IPS-15b (cell line): ENCODE data around the gene C17orf67.

Source experiments
- H3K27me3 ChIP-seq: one replicate; pipeline ENCODE4 v1.6.1; 2013; ENCODE audit warnings: low read length; ENCODE audit not compliant: control insufficient read depth, insufficient read depth
- H3K36me3 ChIP-seq: one replicate; pipeline ENCODE4 v1.6.1; 2013; ENCODE audit warnings: low read length; ENCODE audit not compliant: control insufficient read depth, insufficient read depth
- H3K4me1 ChIP-seq: one replicate; pipeline ENCODE4 v1.6.1; 2013; ENCODE audit warnings: mild to moderate bottlenecking, low read length; ENCODE audit not compliant: control insufficient read depth, insufficient read depth
- H3K4me3 ChIP-seq: one replicate; pipeline ENCODE4 v1.5.1; 2013; ENCODE audit warnings: low read depth, low read length
- H3K9ac ChIP-seq: one replicate; pipeline ENCODE4 v1.6.1; 2013; ENCODE audit warnings: low read depth, mild to moderate bottlenecking, low read length
- H3K9me3 ChIP-seq: one replicate; pipeline ENCODE4 v1.6.1; 2013; ENCODE audit warnings: mild to moderate bottlenecking, low read length; ENCODE audit not compliant: control insufficient read depth, insufficient read depth

C17orf67 gene

DNA sequence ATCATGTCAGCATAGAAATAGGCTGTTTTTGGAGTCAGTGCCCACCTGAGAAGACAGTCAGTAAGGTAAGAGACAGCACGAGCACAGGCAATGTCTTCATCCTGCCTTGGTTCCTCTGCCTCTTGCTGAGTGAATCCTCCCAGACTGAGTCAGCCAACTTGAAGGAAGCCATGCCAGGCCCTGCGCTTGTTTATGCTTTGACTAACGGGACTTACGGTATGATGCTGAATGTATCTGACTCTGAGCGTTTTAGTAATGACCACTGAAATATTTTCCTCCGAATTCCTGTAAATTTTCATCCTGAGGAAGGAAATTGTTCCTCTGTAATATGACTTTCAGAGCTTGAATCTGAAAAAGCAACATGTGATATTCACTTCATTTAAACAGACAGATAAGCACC, 18.0 kb downstream of the C17orf67 start:
- Histone ChIP-seq H3K27me3 (peaks cover 2% of the 10 kb centered on the region), H3K4me1 (peaks cover 2% of the 10 kb centered on the region), H3K36me3 (no peaks in the 10 kb centered on the region), H3K4me3 (no peak overlapping the region), H3K9ac (no peak overlapping the region), H3K9me3 (no peaks in the 10 kb centered on the region)

DNA sequence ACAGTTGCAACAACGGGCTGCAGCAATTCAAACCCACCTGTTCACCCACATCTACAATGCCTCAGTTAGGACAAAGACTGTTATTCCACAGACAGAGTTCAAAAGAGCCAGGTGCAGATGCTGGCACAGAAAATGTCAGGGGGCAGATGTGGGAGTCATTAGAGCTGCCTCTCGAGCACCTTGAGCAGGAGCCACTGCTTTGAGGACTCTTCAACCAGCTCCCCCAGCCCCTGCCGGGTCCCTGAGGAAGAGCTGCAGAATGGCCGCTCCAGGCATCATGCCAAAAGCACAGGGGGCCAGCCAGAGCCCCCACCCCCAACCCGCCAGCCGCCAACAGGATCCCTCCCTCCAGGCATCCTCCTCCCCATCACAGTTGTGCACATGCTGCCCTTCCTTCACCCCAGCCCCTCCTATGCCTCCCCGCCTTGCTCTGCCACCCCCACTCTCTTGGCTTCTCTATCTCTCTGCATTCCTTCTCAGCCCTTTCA, 20.8 kb downstream of the C17orf67 start:
- no peak overlapping the region for H3K9ac ChIP-seq
- H3K9me3 ChIP-seq: no peaks in the 10 kb centered on the region
- H3K4me1 ChIP-seq: peaks cover 2% of the 10 kb centered on the region
- no peak overlapping the region for H3K4me3 ChIP-seq
- peaks cover 2% of the 10 kb centered on the region for H3K27me3 ChIP-seq
- H3K36me3 ChIP-seq: no peaks in the 10 kb centered on the region

- H3K9me3 ChIP-seq: no peaks in the 10 kb centered on the region
Measured at GRCh38 chr17:56810891-56811775, 22.6 kb downstream of the C17orf67 start.

DNA sequence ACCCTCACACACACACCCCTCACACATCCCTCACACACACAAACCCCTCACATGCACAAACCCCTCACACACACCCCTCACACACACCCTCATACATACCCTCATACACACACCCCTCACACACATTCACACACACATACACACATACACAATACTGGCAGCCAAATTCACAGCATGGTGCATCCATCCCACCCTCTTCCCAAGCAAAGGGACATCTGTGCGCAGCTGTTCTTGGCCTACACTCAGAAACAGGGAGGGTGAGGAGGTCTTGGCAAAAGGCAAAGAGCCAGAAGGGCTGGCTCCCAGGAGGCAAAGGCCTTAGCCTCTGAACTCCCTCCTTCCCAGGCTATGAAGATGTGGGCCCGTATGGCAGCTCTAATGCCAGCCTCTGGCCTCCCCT, 23.4 kb downstream of the C17orf67 start:
- H3K36me3 ChIP-seq: no peaks in the 10 kb centered on the region
- H3K9me3 ChIP-seq: no peaks in the 10 kb centered on the region
- no peak overlapping the region for H3K9ac ChIP-seq
- no peak overlapping the region for H3K4me3 ChIP-seq
- H3K4me1 ChIP-seq: peaks cover 2% of the 10 kb centered on the region
- H3K27me3 ChIP-seq: peaks cover 2% of the 10 kb centered on the region

More at GRCh38 chr17:56810891-56811775, 22.6 kb downstream of the C17orf67 start:
- peaks cover 2% of the 10 kb centered on the region for H3K27me3 ChIP-seq
- no peak overlapping the region for H3K9ac ChIP-seq
- H3K4me3 ChIP-seq: no peak overlapping the region
- H3K4me1 ChIP-seq: peaks cover 2% of the 10 kb centered on the region
- no peaks in the 10 kb centered on the region for H3K36me3 ChIP-seq

DNA sequence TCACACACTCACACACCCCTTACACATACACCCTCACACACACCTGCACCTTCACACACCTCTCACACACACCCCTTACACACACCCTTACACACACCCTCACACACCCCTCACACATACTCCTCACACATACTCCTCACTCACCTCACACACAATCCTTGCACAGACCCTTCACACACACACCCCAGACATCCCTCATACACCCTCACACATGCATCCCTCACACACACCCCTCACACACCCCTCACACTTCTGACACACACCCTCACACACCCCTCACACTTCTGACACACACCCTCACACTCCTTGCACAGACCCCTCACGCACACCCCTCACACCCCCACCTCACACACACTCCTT, 23.9 kb downstream of the C17orf67 start:
- H3K4me3 ChIP-seq: no peak overlapping the region
- H3K36me3 ChIP-seq: no peaks in the 10 kb centered on the region
- H3K9me3 ChIP-seq: no peaks in the 10 kb centered on the region
- H3K9ac ChIP-seq: no peak overlapping the region
- H3K27me3 ChIP-seq: peaks cover 2% of the 10 kb centered on the region
- H3K4me1 ChIP-seq: peaks cover 2% of the 10 kb centered on the region

DNA sequence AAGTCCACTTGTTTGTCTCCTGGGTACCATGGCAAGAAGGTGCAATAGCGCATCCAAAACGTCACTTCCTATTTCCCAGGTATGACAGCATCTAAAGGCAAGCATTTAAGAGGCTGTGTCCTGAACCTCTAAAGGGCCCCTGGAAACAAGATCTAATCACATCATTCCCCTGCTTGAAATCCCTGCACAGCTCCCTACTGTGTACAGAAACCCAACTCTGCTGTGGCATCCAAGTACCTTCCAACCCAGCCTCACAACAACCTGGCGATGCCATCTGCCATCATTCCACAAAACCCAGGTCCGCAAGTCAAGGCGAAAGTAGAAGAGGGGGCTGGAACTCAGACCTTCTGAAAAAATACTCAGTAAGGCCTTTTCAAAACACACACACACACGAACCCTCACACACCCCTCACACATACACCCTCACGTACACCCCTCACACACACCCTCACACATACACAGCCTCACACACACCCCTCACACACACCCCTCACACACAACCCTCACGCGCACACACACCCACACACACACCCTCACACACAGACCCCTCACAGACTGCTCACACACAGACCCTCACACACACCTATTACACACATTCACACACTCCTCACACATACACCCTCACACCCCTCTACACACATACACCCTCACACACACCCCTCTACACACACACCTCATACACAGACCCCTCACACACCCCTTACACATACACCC, 24.5 kb downstream of the C17orf67 start:
- no peaks in the 10 kb centered on the region for H3K9me3 ChIP-seq
- H3K4me1 ChIP-seq: peaks cover 2% of the 10 kb centered on the region
- no peak overlapping the region for H3K9ac ChIP-seq
- no peaks in the 10 kb centered on the region for H3K36me3 ChIP-seq
- no peak overlapping the region for H3K4me3 ChIP-seq
- H3K27me3 ChIP-seq: peaks cover 2% of the 10 kb centered on the region

DNA sequence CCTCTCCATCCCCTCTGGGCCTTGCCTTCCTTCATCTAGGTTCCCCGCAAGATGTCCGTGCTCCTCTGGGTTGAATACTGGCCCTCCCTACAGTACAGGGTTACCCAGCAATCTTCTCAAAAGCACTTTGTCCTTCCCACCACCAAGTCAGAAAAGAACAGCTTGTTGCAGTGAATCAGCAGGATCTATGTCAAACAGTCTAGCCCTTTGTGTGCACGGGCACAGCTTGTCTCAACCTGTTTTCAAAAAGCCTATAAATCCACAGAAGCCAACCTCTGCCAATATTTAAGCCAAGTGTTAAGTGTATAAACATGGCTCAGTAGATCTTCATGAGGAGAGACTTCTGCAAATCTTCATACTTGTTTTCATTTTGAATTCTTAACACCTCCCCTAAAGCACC, 25.2 kb downstream of the C17orf67 start:
- Histone ChIP-seq H3K9ac (no peak overlapping the region), H3K27me3 (peaks cover 2% of the 10 kb centered on the region), H3K9me3 (no peaks in the 10 kb centered on the region), H3K36me3 (no peaks in the 10 kb centered on the region), H3K4me3 (no peak overlapping the region), H3K4me1 (peaks cover 2% of the 10 kb centered on the region)

GRCh38 chr17:56807723-56808122, 26.0 kb downstream of the C17orf67 start:
- no peak overlapping the region for H3K4me3 ChIP-seq
- peaks cover 2% of the 10 kb centered on the region for H3K27me3 ChIP-seq

GRCh38 chr17:56806949-56807348, 26.8 kb downstream of the C17orf67 start:
- no peaks in the 10 kb centered on the region for H3K36me3 ChIP-seq
- H3K27me3 ChIP-seq: no peaks in the 10 kb centered on the region
- no peak overlapping the region for H3K9ac ChIP-seq
- no peaks in the 10 kb centered on the region for H3K9me3 ChIP-seq
- no peak overlapping the region for H3K4me3 ChIP-seq
- no peaks in the 10 kb centered on the region for H3K4me1 ChIP-seq

More at GRCh38 chr17:56807723-56808122, 26.0 kb downstream of the C17orf67 start:
- Histone ChIP-seq H3K9ac (no peak overlapping the region), H3K4me1 (peaks cover 2% of the 10 kb centered on the region), H3K36me3 (no peaks in the 10 kb centered on the region), H3K9me3 (no peaks in the 10 kb centered on the region)

GRCh38 chr17:56804454-56804853, 29.3 kb downstream of the C17orf67 start:
- no peaks in the 10 kb centered on the region for H3K27me3 ChIP-seq
- no peak overlapping the region for H3K4me3 ChIP-seq
- no peaks in the 10 kb centered on the region for H3K9me3 ChIP-seq
- no peaks in the 10 kb centered on the region for H3K4me1 ChIP-seq
- no peak overlapping the region for H3K9ac ChIP-seq
- no peaks in the 10 kb centered on the region for H3K36me3 ChIP-seq

- Histone ChIP-seq H3K27me3 (no peaks in the 10 kb centered on the region), H3K36me3 (no peaks in the 10 kb centered on the region), H3K4me1 (no peaks in the 10 kb centered on the region), H3K9ac (no peak overlapping the region), H3K9me3 (no peaks in the 10 kb centered on the region), H3K4me3 (no peak overlapping the region)
Measured at GRCh38 chr17:56803071-56803470, 30.6 kb downstream of the C17orf67 start.
